Endothelial cell of umbilical vein (primary cell): ENCODE results near the gene RHEBL1.

Experiments
- CTCF ChIP-seq, 2 donors: IDR thresholded peaks; 1 replicate in 1 of 2; 2 replicates in 1 of 2; pipeline ENCODE4 v1.5.1; 2011; ENCODE audit warnings: low read length in 2 of 2, mild to moderate bottlenecking in 2 of 2, moderate library complexity in 2 of 2, control low read depth in 1 of 2, inconsistent platforms in 1 of 2, low read depth in 1 of 2; ENCODE audit not compliant: insufficient read depth in 1 of 2; ENCODE audit errors: extremely low read depth in 1 of 2
- EZH2 ChIP-seq: IDR thresholded peaks from 2 replicates; pipeline ENCODE4 v1.6.1; 2012; ENCODE audit warnings: borderline replicate concordance, low read depth, mild to moderate bottlenecking, moderate library complexity, low read length, inconsistent platforms; ENCODE audit not compliant: severe bottlenecking
- GATA2 ChIP-seq: IDR thresholded peaks from 2 replicates; pipeline ENCODE4 v1.7.0; 2011; ENCODE audit warnings: low read depth, mild to moderate bottlenecking, moderate library complexity, mixed read lengths, low read length; ENCODE audit not compliant: insufficient read length, insufficient read depth
- JUN ChIP-seq: IDR thresholded peaks from 2 replicates; pipeline ENCODE4 v1.6.1; 2011; ENCODE audit warnings: borderline replicate concordance, low read depth; ENCODE audit not compliant: insufficient read length, insufficient read depth
- POLR2A ChIP-seq: IDR thresholded peaks from 2 replicates; pipeline ENCODE4 v1.6.1; 2012; ENCODE audit warnings: low read depth, mild to moderate bottlenecking, control low read depth, low read length
- POLR2AphosphoS5 ChIP-seq: IDR thresholded peaks from 2 replicates; pipeline ENCODE4 v1.6.1; 2012; ENCODE audit warnings: low read depth, mild to moderate bottlenecking, control low read depth, low read length, moderate library complexity; ENCODE audit not compliant: insufficient read depth
- TF ChIP-seq, protein P1 (sequence below): IDR thresholded peaks from 2 replicates; pipeline ENCODE4 v1.6.1; 2011; ENCODE audit not compliant: insufficient read depth, insufficient read length

DNA sequence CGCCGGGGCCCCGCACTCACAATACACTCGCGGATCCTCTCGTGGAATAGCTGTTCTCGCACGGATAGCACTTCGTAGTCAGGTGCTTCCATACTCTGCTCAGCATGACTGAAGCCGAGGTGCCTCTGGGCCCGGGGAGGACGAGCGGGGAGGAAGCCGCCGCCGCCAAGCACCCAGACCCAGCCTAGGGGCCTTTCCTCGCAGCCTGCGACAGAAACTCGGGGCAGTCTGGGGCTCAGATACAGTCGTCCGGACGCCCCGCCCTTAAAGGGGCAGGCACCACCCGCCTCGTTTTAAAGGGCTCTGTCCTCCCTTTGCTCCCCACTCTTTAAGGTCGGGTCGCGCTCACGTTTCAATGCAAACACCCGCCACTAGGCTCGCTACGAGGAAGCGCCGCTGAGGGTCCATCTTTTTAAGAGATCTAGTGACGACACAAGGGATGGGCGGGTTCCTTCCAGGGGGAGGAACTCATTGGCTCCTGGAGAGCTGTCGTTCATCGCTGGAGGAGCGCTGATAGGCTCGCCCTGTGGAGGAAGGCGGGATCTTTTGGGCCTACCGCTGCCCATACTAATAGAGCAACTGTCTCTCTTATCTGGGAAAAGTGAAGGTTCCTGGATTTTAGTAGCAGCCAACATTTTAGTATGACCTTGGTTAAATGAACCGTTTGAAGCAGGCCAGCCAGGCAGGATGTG lies 40.8 kb upstream of the RHEBL1 start, which contains the start of gene LMBR1L:
- TF ChIP-seq CTCF (IDR thresholded peaks at IDR 0.05; ENCODE audit: extremely low read depth in 1 of 2, insufficient read depth in 1 of 2, low read depth in 1 of 2, low read length in 2 of 2) (peak in 1 of 2 donors; percentile 43), POLR2A (peak; percentile 74), EZH2 (no peak), POLR2AphosphoS5 (no peak), GATA2 (no peak), JUN (no peak)
- TF ChIP-seq, protein P1, sequence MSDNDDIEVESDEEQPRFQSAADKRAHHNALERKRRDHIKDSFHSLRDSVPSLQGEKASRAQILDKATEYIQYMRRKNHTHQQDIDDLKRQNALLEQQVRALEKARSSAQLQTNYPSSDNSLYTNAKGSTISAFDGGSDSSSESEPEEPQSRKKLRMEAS = no peak
